HG03095 (cell line): Measurements from ENCODE around the gene AFDN.
"Not testable (repeated sequence)": the region's sequence is repeated elsewhere in the genome, so short reads cannot be mapped to it uniquely, and the experiment has no call there.

Experiments used
- ATAC-seq: cut with Tn5 transposase; IDR thresholded peaks from one replicate; pipeline ENCODE4 v1.9.1; 2021; ENCODE audit warnings: moderate library complexity; ENCODE audit not compliant: unreplicated experiment

AFDN gene

DNA sequence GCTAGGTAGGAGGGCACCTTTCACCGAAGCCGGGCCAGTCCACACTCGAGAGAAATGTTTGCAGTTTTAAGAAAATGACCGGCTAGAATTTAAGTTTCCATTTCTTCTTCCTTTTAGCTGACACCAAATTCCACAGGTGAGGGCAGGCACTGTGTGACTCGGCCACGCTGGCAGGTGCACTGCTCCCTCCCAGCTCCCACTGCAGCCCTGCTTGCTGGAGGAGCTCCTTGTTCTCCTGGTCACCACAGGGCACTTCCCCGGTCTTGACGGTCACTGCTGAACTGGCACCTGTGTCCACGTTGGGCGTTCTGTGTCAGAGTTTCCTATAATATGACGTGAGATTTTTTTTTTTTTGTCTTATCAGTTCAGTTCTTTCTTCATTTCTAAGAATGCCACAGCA is 167.1 kb downstream of the AFDN start:
- no peak for ATAC-seq

DNA sequence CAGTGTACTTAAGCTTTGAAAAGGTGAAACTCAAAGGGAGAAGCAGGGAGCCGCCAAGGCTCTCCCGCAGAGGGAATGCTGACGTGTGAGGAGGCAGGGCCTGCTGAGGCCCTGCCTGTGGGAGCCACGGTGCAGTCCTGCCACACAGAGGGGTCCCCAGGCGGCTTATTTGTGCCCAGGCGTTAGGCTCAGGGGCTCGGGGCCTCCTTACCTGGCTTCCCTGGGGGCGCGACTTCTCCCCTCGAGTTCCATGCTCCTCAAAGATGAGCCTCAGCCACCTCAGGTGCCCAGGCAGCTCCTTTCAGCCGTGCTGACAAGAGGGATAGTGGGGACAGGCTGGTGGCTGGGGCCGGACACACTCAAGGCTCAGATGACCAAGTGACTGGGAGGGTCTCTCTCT is 168.6 kb downstream of the AFDN start:
- no peak for ATAC-seq

DNA sequence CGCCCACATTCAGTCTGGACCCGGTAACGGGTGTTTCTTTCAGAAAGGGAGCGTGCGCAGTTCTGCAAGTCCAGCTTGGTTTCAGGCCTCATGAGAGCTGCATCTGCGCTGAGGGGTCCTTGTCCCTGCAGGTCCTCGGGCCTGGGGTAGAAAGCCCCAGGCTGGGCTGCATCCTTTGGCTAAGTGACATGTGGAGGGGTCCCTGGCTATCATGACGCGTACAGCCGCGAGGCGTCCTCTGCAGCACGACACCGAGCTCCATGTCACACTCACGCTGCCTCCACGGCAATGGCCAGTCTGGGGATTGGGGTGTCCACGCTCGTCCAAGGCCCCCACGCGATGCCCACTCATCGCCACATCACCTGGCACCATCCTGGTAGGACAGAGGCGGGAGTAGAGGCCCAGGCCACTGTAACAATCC is 169.0 kb downstream of the AFDN start:
- ATAC-seq, result no peak

GRCh38 chr6:167996424-167997199 is 169.9 kb downstream of the AFDN start:
- ATAC-seq, result no peak

- ATAC-seq, result no peak
Measured at GRCh38 chr6:167997642-167998041, 170.9 kb downstream of the AFDN start, which contains the start of gene KIF25. TSS of gene KIF25 (plus strand) at chr6:167997671. CDS start at chr6:168029586, 31,915 bp downstream.

- no peak for ATAC-seq
Measured at GRCh38 chr6:167998215-167998614, 171.5 kb downstream of the AFDN start.

GRCh38 chr6:168000198-168001028 is 173.7 kb downstream of the AFDN start:
- no peak for ATAC-seq

GRCh38 chr6:168001029-168001332 is 174.3 kb downstream of the AFDN start:
- ATAC-seq, result no peak

DNA sequence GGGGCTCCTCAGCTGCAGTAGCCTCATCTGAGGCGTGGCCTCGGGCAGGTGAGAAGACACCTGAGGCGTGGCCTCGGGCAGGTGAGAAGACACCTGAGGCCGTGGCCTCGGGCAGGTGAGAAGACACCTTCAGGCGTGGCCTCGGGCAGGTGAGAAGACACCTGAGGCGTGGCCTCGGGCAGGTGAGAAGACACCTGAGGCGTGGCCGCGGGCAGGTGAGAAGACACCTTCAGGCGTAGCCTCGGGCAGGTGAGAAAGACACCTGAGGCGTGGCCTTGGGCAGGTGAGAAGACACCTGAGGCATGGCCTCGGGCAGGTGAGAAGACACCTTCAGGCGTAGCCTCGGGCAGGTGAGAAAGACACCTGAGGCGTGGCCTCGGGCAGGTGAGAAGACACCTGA is 174.8 kb downstream of the AFDN start:
- not testable (repeated sequence) for ATAC-seq

DNA sequence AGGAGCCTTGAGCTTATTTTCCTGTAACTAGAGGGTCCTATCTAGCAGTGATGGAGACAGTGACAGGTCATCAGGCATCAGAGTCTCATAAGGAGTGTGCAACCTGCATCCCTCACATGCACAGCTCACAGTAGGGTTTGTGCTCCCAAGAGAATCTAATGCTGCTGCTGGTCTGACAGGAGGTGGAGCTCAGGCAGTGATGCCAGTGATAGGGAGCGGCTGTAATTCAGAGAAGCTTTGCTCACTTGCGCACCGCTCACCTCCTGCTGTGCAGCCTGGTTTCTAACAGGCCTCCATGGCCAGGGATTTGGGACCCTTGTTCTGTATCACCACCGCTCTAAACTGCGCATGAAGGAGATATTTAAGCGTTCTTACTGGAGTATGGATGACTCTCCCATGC is 176.1 kb downstream of the AFDN start:
- ATAC-seq, result no peak

DNA sequence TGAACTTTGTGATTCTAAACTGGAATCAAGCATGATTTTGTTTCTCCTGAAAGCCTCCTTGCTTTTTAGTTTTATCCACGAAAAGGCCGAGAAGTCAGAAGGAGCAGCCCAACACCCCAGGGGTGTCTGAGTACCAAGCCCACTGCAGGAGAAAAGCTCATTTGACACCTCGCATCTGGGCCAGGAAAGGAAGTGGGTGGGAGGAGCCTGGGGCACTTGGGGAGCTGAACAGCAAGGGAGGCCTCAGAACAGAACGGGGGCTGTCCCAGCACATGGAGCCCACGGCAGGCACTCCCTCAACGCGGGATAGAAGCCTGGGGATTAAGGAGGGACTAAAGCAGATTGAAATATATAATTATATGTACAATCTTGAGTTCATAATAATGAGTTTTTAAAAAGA is 177.3 kb downstream of the AFDN start:
- ATAC-seq, result no peak

DNA sequence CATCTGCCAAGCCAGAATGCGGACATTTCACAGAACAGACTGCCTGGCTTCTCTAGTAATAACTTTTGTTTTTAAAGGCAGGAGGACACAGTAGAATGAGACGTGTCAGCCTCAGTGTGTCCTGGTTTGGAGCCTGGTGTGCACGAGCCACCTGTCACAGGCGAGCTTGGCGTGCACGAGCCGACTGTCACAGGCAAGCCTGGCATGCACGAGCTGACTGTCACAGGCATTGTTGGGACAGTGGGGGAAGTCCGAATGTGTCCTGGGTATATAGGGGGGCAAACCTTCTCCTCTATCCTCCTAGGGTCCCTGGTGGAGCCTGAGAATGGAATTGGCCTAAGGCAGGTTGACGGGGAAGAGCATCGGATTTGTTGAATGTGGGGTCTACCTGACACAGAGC is 178.2 kb downstream of the AFDN start:
- no peak for ATAC-seq

- no peak for ATAC-seq
Measured at GRCh38 chr6:168005796-168006195, 179.1 kb downstream of the AFDN start.

- no peak for ATAC-seq
Measured at GRCh38 chr6:168007592-168008338, 181.1 kb downstream of the AFDN start.

- ATAC-seq, result no peak
Measured at GRCh38 chr6:168009331-168009730, 182.6 kb downstream of the AFDN start.

DNA sequence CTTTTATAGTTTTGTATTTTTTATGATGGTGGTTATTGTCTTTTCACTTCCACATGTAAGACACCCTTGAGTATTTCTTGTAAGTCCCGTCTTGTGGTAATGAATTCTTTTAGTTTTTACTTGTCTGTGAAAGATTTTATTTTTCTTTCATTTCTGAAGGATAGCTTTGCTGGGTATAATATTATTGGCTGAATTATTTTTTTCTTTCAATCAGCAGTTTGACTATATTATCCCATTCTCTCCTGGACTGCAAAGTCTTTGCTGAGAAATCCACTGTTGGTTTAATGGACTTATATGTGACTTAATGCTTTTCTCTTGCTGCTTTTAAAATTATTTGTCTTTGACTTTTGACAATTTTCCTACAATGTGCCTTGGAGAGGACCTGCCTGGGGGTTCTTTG is 184.6 kb downstream of the AFDN start:
- no peak for ATAC-seq

- no peak for ATAC-seq
Measured at GRCh38 chr6:168012431-168013249, 185.9 kb downstream of the AFDN start.

GRCh38 chr6:168013250-168013915 is 186.7 kb downstream of the AFDN start:
- no peak for ATAC-seq

- no peak for ATAC-seq
Measured at GRCh38 chr6:168014428-168014827, 187.7 kb downstream of the AFDN start.

DNA sequence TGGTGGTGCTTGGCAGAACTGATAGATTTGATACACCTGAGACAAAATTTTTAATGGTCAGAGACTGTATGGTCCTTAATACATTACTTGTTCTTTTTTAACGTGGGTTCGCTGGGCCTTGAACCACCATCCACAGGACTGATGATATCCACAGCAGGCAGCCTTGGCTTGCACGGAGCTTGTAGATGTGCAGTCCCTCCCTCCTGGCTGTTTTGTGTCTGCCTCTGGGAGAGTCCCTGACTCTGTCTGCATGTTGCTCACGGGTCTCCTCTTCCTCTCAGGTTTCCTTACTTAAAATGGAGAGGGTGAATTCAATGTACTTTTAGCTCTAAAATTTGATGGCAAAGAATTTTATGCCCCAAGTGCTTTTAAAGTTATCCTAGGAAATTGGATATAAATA is 188.3 kb downstream of the AFDN start:
- no peak for ATAC-seq
